Osteocyte (in vitro differentiated cells): Measurements from ENCODE around the gene JADE1. TPM values are rescaled to one million over a fixed set of nuclear protein-coding genes. Genes with fewer than 3 reads are reported as not detected.

Experiments
- DNase-seq: peaks from one replicate; pipeline ENCODE4 v3.0.0; 2021; ENCODE audit warnings: mixed read lengths; ENCODE audit not compliant: unreplicated experiment; ENCODE audit errors: extremely low spot score
- H3K27ac Mint-ChIP-seq: one replicate; pipeline ENCODE4 v1.8.0; 2021; ENCODE audit warnings: mild to moderate bottlenecking, mixed read lengths; ENCODE audit not compliant: unreplicated experiment
- H3K27me3 Mint-ChIP-seq: one replicate; pipeline ENCODE4 v1.8.0; 2021; ENCODE audit warnings: mixed read lengths; ENCODE audit not compliant: unreplicated experiment
- H3K36me3 Mint-ChIP-seq: one replicate; pipeline ENCODE4 v1.8.0; 2021; ENCODE audit warnings: mixed read lengths; ENCODE audit not compliant: unreplicated experiment
- H3K4me1 Mint-ChIP-seq: one replicate; pipeline ENCODE4 v1.8.0; 2021; ENCODE audit warnings: mixed read lengths; ENCODE audit not compliant: unreplicated experiment
- H3K4me3 Mint-ChIP-seq: one replicate; pipeline ENCODE4 v1.8.0; 2021; ENCODE audit warnings: mild to moderate bottlenecking, moderate library complexity, mixed read lengths; ENCODE audit not compliant: unreplicated experiment
- H3K9me3 Mint-ChIP-seq: one replicate; pipeline ENCODE4 v1.8.0; 2021; ENCODE audit warnings: mixed read lengths; ENCODE audit not compliant: unreplicated experiment
- total RNA-seq: library from RNA; stranded (reverse); gene quantifications from 2 replicates; pipeline ENCODE4 v1.2.1, GENCODE V29; 2021
- TF ChIP-seq, protein P1 (sequence below): fragments of 200-600 bp; sonication (generic); IDR thresholded peaks from 2 replicates; pipeline ENCODE4 v1.5.0; 2021; ENCODE audit warnings: antibody characterized with exemption, mild to moderate bottlenecking, moderate library complexity

The JADE1 gene
- total RNA-seq, 1 donor from 2014 or later = 19.7 TPM

DNA sequence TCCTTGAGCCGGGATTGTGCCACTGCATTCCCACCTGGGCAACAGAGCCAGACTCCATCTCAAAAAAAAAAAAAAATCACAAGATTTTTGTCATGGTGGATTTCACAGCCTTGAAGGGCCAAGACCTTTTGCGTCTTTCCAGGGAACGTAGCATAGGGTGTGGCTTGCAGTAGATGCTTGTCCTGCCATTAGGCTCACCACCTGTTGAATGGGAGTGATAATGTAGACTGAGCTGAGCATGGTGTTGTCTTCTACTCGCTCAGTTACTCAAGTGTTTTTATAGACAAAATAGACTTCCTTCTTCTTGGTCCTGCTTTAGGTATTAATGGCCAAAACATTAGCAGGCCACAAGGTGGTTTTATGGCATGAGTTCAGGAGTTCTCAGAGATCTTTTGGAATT lies 40.8 kb downstream of the JADE1 start:
- H3K27me3 Mint-ChIP-seq = no peaks in the 10 kb centered on the region
- H3K4me3 Mint-ChIP-seq = no peak overlapping the region
- no peaks in the 10 kb centered on the region for H3K9me3 Mint-ChIP-seq

DNA sequence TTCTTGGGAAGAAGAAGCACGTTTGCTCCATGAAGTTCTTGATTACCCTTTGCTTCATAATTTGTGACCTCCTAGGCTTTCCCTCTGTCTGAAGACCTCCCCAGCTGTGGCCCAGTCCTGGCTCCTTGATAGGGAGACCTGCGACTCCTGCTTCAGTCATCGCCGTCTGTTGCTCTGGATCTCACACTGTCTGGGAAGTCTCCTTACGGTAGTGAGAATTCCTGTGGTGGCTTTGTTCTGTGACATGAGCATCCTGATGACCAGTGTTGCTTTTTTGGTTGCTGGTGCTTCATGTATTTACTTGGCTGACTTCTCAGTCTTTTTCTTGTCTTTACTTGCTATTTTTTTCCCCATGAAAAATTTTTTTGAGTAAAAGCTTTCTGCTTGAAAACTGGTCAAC lies 44.2 kb downstream of the JADE1 start:
- H3K36me3 Mint-ChIP-seq = peaks cover 51% of the 10 kb centered on the region

More for the DNA sequence above, 40.8 kb downstream of the JADE1 start:
- TF ChIP-seq, protein P1, sequence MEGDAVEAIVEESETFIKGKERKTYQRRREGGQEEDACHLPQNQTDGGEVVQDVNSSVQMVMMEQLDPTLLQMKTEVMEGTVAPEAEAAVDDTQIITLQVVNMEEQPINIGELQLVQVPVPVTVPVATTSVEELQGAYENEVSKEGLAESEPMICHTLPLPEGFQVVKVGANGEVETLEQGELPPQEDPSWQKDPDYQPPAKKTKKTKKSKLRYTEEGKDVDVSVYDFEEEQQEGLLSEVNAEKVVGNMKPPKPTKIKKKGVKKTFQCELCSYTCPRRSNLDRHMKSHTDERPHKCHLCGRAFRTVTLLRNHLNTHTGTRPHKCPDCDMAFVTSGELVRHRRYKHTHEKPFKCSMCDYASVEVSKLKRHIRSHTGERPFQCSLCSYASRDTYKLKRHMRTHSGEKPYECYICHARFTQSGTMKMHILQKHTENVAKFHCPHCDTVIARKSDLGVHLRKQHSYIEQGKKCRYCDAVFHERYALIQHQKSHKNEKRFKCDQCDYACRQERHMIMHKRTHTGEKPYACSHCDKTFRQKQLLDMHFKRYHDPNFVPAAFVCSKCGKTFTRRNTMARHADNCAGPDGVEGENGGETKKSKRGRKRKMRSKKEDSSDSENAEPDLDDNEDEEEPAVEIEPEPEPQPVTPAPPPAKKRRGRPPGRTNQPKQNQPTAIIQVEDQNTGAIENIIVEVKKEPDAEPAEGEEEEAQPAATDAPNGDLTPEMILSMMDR = no peak
- H3K27ac Mint-ChIP-seq = no peak overlapping the region
- DNase-seq = no peak
- H3K4me1 Mint-ChIP-seq = peaks cover 44% of the 10 kb centered on the region
- peaks cover 58% of the 10 kb centered on the region for H3K36me3 Mint-ChIP-seq

DNA sequence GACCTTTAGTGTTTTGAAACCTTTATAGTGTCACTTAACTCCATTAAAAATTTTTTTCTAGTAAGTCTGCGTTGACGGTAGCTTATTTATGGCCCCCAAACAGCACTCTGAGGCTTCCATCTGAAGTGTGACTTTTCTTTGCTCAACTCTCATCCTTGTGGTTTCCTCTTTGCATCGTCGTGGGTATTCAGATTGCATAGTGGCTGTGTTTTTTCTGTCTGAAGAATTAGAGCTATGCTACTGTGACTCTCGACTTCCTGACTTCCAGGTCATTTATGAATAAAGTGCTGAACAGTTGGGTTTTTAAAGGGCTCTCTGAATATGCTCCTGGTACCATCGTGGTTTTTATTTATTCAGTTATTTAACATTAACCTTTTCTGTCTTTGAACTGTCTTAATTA lies 44.9 kb downstream of the JADE1 start:
- Mint-ChIP-seq H3K4me3 (no peak overlapping the region), H3K27me3 (no peaks in the 10 kb centered on the region), H3K27ac (peak overlapping the region; percentile 73), H3K36me3 (peaks cover 47% of the 10 kb centered on the region), H3K4me1 (peaks cover 19% of the 10 kb centered on the region), H3K9me3 (no peaks in the 10 kb centered on the region)
- no peak for DNase-seq
- TF ChIP-seq, protein P1 = no peak

More for the DNA sequence above, 44.2 kb downstream of the JADE1 start:
- H3K4me1 Mint-ChIP-seq = peaks cover 19% of the 10 kb centered on the region
- no peak overlapping the region for H3K4me3 Mint-ChIP-seq
- H3K9me3 Mint-ChIP-seq = no peaks in the 10 kb centered on the region
- H3K27me3 Mint-ChIP-seq = no peaks in the 10 kb centered on the region
- TF ChIP-seq, protein P1 = no peak
- no peak overlapping the region for H3K27ac Mint-ChIP-seq
- DNase-seq = no peak

DNA sequence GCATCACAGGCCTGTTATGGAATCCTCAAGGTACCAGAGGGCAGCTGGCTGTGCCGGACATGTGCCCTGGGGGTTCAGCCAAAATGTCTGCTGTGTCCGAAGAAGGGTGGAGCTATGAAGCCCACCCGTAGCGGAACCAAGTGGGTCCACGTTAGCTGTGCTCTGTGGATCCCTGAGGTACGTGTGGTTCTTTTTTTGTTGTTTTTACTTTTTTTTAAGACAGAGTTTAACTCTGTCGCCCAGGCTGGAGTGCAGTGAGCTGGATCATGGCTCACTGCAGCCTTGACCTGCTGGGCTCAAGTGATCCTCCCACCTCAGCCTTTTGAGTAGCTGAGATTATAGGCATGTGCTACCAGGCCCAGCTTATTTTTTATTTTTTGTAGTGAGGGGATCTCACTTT lies 46.1 kb downstream of the JADE1 start:
- no peak for DNase-seq
- Mint-ChIP-seq H3K4me3 (no peak overlapping the region), H3K4me1 (peaks cover 26% of the 10 kb centered on the region), H3K27ac (no peak overlapping the region), H3K9me3 (no peaks in the 10 kb centered on the region), H3K36me3 (peaks cover 39% of the 10 kb centered on the region), H3K27me3 (no peaks in the 10 kb centered on the region)
- TF ChIP-seq, protein P1 = no peak

DNA sequence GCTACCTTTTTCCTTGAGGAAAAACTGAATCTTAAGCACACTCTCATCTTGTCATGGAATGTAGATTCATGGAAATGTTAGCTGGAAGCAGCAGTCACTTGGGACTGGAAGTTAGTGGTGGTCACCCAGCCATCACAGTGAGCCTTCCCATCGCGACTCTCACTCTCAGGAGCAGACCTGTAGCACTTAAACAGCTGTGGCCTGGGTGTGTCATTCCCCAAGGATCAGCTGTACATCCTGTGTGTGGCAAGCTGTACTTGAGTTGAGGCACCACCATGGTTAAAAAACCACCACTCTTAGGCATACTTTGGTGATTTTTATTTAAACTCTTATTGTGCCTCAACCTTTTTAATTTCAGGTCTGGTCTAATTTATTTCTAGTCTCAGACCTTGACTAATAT lies 46.7 kb downstream of the JADE1 start:
- TF ChIP-seq, protein P1 = no peak
- Mint-ChIP-seq H3K9me3 (no peaks in the 10 kb centered on the region), H3K27ac (no peak overlapping the region), H3K36me3 (peaks cover 41% of the 10 kb centered on the region), H3K4me3 (no peak overlapping the region), H3K4me1 (peaks cover 26% of the 10 kb centered on the region), H3K27me3 (no peaks in the 10 kb centered on the region)
- no peak for DNase-seq
